ENCODE measurements around the gene CACNG1. TPM values are rescaled to one million over a fixed set of nuclear protein-coding genes. Genes with fewer than 3 reads are reported as not detected.

CACNG1 gene
- total and polyA plus RNA-seq, 2 donors (not counting 3 experiments of a cell fraction or from before 2014, with no cell fraction given) = not detected

DNA sequence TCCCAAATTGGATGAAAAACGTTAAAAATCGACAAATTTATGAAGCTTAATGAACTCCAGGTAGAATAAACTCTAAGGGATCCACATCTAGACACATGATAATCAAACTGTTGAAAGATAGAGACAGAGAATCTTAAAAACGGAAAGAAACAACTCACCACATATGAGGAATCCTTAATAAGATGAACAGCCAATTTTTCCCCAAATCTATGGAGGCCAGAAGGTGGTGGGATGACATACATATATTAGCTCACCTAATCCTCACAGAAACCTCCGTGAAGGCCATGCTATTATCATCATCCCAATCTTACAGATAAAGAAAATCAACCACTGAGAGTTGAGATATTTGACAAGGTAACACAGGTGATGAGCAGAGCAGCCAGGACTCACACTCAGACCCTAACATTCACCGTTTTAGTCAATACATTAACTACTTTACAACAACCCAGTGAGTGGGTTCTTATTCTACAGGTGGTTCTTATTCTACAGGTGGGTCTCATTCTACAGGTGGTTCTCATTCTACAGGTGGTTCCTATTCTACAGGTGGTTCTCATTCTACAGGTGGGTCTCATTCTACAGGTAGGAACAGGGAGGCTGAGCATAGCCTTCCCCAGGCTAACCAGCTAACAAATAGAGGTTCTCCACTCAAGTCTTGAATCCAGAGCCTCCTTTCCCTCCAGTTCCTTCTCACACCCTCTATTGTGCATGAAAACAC is 4.8 kb downstream of the CACNG1 start:
- CTCF ChIA-PET = no interaction called here
- no peak overlapping the region for H3K4me2 ChIP-seq (ENCODE audit: insufficient read depth, low read length)
- no peak overlapping the region for H3K4me3 ChIP-seq (replicated peaks in 1 of 3; ENCODE audit: insufficient read depth in 1 of 3, low read depth in 1 of 3, low read length in 3 of 3)
- TF ChIP-seq POLR2A (IDR thresholded peaks at IDR 0.05; ENCODE audit: low read depth, low read length) (no peak), GATA2 (IDR thresholded peaks at IDR 0.05; ENCODE audit: insufficient read depth, insufficient read length, low read depth, low read length) (no peak), EZH2 (IDR thresholded peaks at IDR 0.05; ENCODE audit: borderline replicate concordance, low read depth, low read length, severe bottlenecking) (no peak), MYC (IDR thresholded peaks at IDR 0.05; ENCODE audit: low read depth, low read length) (no peak), JUN (IDR thresholded peaks at IDR 0.05; ENCODE audit: borderline replicate concordance, insufficient read depth, insufficient read length, low read depth) (no peak), FOS (IDR thresholded peaks at IDR 0.05; ENCODE audit: borderline replicate concordance, insufficient read depth, low read length) (no peak), POLR2AphosphoS5 (IDR thresholded peaks at IDR 0.05; ENCODE audit: insufficient read depth, low read depth, low read length) (no peak)
- TF ChIP-seq, protein P1, sequence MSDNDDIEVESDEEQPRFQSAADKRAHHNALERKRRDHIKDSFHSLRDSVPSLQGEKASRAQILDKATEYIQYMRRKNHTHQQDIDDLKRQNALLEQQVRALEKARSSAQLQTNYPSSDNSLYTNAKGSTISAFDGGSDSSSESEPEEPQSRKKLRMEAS (IDR thresholded peaks at IDR 0.05; ENCODE audit: insufficient read depth, insufficient read length) = no peak
- TF ChIP-seq, protein P2, sequence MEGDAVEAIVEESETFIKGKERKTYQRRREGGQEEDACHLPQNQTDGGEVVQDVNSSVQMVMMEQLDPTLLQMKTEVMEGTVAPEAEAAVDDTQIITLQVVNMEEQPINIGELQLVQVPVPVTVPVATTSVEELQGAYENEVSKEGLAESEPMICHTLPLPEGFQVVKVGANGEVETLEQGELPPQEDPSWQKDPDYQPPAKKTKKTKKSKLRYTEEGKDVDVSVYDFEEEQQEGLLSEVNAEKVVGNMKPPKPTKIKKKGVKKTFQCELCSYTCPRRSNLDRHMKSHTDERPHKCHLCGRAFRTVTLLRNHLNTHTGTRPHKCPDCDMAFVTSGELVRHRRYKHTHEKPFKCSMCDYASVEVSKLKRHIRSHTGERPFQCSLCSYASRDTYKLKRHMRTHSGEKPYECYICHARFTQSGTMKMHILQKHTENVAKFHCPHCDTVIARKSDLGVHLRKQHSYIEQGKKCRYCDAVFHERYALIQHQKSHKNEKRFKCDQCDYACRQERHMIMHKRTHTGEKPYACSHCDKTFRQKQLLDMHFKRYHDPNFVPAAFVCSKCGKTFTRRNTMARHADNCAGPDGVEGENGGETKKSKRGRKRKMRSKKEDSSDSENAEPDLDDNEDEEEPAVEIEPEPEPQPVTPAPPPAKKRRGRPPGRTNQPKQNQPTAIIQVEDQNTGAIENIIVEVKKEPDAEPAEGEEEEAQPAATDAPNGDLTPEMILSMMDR (IDR thresholded peaks at IDR 0.05; ENCODE audit: extremely low read depth in 1 of 2, insufficient read depth in 1 of 2, low read depth in 1 of 2, low read length in 2 of 2) = no peak
- FAIRE-seq (no peak), DNase-seq (ENCODE audit: low read depth, low spot score) (no peak)
- H4K20me1 ChIP-seq (replicated peaks; ENCODE audit: control insufficient read depth, extremely low read depth, insufficient read depth, low read length) = no peaks in the 10 kb centered on the region
- no peaks in the 10 kb centered on the region for H3K79me2 ChIP-seq (ENCODE audit: control insufficient read depth, insufficient read depth, low read length)
- H2AFZ ChIP-seq (ENCODE audit: low read depth, low read length) = no peak overlapping the region
- H3K27ac ChIP-seq (ENCODE audit: insufficient read depth, low read depth, low read length) = no peak overlapping the region
- no peaks in the 10 kb centered on the region for H3K9me1 ChIP-seq (replicated peaks; ENCODE audit: control insufficient read depth, extremely low read depth, insufficient read depth, low read length)
- H3K4me1 ChIP-seq (ENCODE audit: control insufficient read depth, extremely low read depth, insufficient read depth, low read length) = no peaks in the 10 kb centered on the region
- peaks cover 2% of the 10 kb centered on the region for H3K9me3 ChIP-seq (replicated peaks; ENCODE audit: control insufficient read depth, insufficient read depth, low read length)
- intact Hi-C loops (cut with micrococcal nuclease) (no loop called here), dilution Hi-C loops (cut with MboI; ENCODE audit: extremely low pct_ligation_motif_present, low sequenced_read_pairs) (no loop called here)
- no peaks in the 10 kb centered on the region for H3K36me3 ChIP-seq (ENCODE audit: control insufficient read depth in 2 of 2, extremely low read depth in 1 of 2, insufficient read depth in 2 of 2, low read length in 2 of 2)
- BruUV-seq (replicated peaks) = no TSS peak
- no peaks in the 10 kb centered on the region for H3K27me3 ChIP-seq (ENCODE audit: control insufficient read depth in 2 of 2, insufficient read depth in 2 of 2, low read length in 2 of 2)
- no peak overlapping the region for H3K9ac ChIP-seq (replicated peaks; ENCODE audit: extremely low read depth, insufficient read depth, low read length)
- POLR2A ChIA-PET = no interaction called here

Data from endothelial cell of umbilical vein (primary cell).